Activated T-helper 1 cell treated with anti-CD3 and anti-CD28 coated beads, Interleukin-12 subunit alpha, Interleukin-12 subunit beta, Interleukin-2, Interleukin-4 antibody, amounts not matched to agents 30 ng/mL and 10 ng/mL and 1 ng/mL, durations not matched to agents 14 hours and 24 hours and 36 hours (primary cell): ENCODE measurements around the gene TOX2. TPM values are rescaled to one million over a fixed set of nuclear protein-coding genes. Genes with fewer than 3 reads are reported as not detected.

ENCODE experiments used
- DNase-seq: peaks from one replicate; pipeline ENCODE4 v3.0.0; 2021; ENCODE audit warnings: low spot score
- H3K27ac Mint-ChIP-seq: one replicate; pipeline ENCODE4 v1.8.0; 2021; ENCODE audit warnings: mild to moderate bottlenecking, mixed read lengths
- H3K27me3 Mint-ChIP-seq: one replicate; pipeline ENCODE4 v1.8.0; 2022; ENCODE audit warnings: mild to moderate bottlenecking, moderate library complexity, mixed read lengths; ENCODE audit not compliant: insufficient read depth
- H3K36me3 Mint-ChIP-seq: one replicate; pipeline ENCODE4 v1.8.0; 2021; ENCODE audit warnings: low read depth, mixed read lengths
- H3K4me1 Mint-ChIP-seq: one replicate; pipeline ENCODE4 v1.8.0; 2021; ENCODE audit warnings: low read depth, mixed read lengths
- H3K4me3 Mint-ChIP-seq: one replicate; pipeline ENCODE4 v1.8.0; 2021; ENCODE audit warnings: mild to moderate bottlenecking, moderate library complexity, mixed read lengths
- H3K9me3 Mint-ChIP-seq: one replicate; pipeline ENCODE4 v1.8.0; 2021; ENCODE audit warnings: mixed read lengths
- intact Hi-C: fragments of 100-400 bp; cut with micrococcal nuclease; formaldehyde crosslinking; loops from one replicate; pipeline ENCODE4 v1.15.1; 2024
- total RNA-seq: library from RNA; stranded (reverse); gene quantifications from 2 replicates; pipeline ENCODE4 v1.2.3, GENCODE V29; 2022

The TOX2 gene
- total RNA-seq, 1 donor from 2014 or later = 4.0 TPM

DNA sequence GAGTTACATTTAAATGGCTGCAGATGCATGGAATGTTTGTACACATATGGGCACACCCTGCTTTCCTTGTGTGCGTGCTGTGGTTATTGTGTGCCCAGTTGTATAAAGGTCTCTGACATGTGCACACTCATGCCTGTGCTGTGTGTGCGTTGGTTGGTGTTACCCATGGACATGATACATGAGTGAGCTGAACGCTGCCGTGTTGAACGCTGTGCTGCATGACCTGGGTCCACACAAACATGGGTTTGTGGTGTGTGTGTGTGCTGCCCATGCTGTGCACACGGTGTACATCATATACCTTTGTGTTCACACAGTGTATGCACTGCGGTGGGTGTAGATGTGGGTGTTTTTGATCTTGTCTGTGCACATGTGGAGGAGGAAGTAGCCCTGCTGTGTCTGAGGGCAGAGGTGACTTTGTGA is 54.4 kb downstream of the TOX2 start:
- intact Hi-C loops = no loop called here
- Mint-ChIP-seq H3K4me1 (peaks cover 13% of the 10 kb centered on the region), H3K36me3 (peaks cover 2% of the 10 kb centered on the region), H3K4me3 (no peak overlapping the region), H3K9me3 (no peaks in the 10 kb centered on the region), H3K27me3 (peaks cover 20% of the 10 kb centered on the region), H3K27ac (no peak overlapping the region)
- DNase-seq = no peak

GRCh38 chr20:43969501-43970182 is 55.0 kb downstream of the TOX2 start:
- Mint-ChIP-seq H3K4me3 (no peak overlapping the region), H3K9me3 (no peaks in the 10 kb centered on the region), H3K4me1 (peaks cover 15% of the 10 kb centered on the region)

GRCh38 chr20:43971267-43971666 is 56.6 kb downstream of the TOX2 start:
- Mint-ChIP-seq H3K4me3 (no peak overlapping the region), H3K9me3 (peaks cover 3% of the 10 kb centered on the region), H3K27ac (no peak overlapping the region), H3K27me3 (peaks cover 11% of the 10 kb centered on the region), H3K4me1 (peaks cover 31% of the 10 kb centered on the region), H3K36me3 (no peaks in the 10 kb centered on the region)
- intact Hi-C loops = no loop called here
- DNase-seq = no peak

More at GRCh38 chr20:43969501-43970182, 55.0 kb downstream of the TOX2 start:
- intact Hi-C loops = no loop called here
- Mint-ChIP-seq H3K36me3 (no peaks in the 10 kb centered on the region), H3K27me3 (peaks cover 14% of the 10 kb centered on the region), H3K27ac (no peak overlapping the region)
- no peak for DNase-seq

DNA sequence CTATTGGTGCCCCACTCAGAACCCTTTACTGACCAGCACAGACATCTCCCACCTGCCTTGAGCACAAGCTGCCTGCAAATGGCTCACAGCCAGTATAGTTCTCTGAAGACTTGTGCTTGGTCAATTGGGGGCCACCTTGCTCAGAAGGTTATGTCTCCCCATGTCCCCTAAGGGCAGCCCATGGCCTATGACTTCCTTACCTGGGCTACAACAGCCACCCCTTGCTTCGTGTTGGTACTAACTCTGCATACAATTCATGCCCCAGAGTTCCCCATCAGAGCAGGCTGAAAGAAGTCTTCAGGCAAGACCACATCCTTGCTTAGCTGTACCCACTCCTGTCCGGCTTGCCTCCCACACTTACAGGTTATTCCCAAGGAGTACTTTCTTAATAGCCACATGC is 57.4 kb downstream of the TOX2 start:
- Mint-ChIP-seq H3K4me1 (peaks cover 31% of the 10 kb centered on the region), H3K27me3 (peaks cover 13% of the 10 kb centered on the region), H3K36me3 (peaks cover 3% of the 10 kb centered on the region), H3K4me3 (no peak overlapping the region), H3K9me3 (peaks cover 7% of the 10 kb centered on the region), H3K27ac (no peak overlapping the region)
- DNase-seq = no peak
- intact Hi-C loops = no loop called here

DNA sequence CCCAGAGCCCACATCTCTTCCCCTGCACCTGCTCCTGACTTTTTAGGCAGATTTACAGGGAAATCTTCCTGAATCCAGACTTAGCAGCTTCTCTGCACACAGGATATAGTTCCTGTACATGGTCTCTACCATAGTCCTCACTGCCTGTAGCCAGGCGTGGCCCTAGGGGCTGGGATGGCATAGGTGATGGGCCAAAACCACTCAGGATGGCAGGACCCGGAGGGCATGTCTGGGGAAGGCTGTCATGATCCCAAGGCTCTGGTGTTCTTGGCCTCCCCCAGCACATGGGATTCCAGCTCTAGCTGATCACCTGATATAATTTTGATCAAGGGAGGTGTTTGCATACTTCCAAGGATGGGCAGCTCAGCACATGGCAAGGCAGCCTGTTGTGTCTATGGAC is 58.0 kb downstream of the TOX2 start:
- no peak for DNase-seq
- peaks cover 3% of the 10 kb centered on the region for H3K36me3 Mint-ChIP-seq
- H3K4me1 Mint-ChIP-seq = peaks cover 32% of the 10 kb centered on the region
- peaks cover 13% of the 10 kb centered on the region for H3K27me3 Mint-ChIP-seq
- no peak overlapping the region for H3K27ac Mint-ChIP-seq
- H3K4me3 Mint-ChIP-seq = no peak overlapping the region
- intact Hi-C loops = no loop called here
- H3K9me3 Mint-ChIP-seq = peaks cover 7% of the 10 kb centered on the region

DNA sequence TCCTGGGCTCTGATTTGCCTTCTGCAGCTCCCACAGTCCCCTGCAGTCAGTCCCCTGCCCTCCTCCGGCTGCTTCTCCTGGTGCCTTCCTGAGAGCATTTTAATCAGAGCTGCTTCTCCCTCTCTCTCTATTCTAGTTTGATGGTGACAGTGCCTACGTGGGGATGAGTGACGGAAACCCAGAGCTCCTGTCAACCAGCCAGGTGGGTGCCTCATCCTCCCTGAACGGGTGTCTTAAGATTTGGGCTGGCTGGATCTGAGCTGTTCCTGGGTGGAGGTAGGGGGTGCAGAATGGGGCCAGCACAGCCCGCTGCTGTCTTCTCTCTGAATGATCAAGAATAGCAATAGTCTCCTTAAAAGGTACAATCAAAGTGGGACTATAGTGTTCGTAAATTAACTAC is 58.6 kb downstream of the TOX2 start:
- Mint-ChIP-seq H3K4me1 (peaks cover 37% of the 10 kb centered on the region), H3K36me3 (peaks cover 3% of the 10 kb centered on the region), H3K4me3 (no peak overlapping the region), H3K9me3 (peaks cover 7% of the 10 kb centered on the region), H3K27ac (no peak overlapping the region), H3K27me3 (peaks cover 13% of the 10 kb centered on the region)
- DNase-seq = no peak
- intact Hi-C loops = no loop called here

- no peak overlapping the region for H3K27ac Mint-ChIP-seq
- intact Hi-C loops = no loop called here
- H3K36me3 Mint-ChIP-seq = peaks cover 6% of the 10 kb centered on the region
- DNase-seq = no peak
- H3K27me3 Mint-ChIP-seq = peaks cover 13% of the 10 kb centered on the region
- H3K9me3 Mint-ChIP-seq = peaks cover 7% of the 10 kb centered on the region
- H3K4me1 Mint-ChIP-seq = peaks cover 39% of the 10 kb centered on the region
- no peak overlapping the region for H3K4me3 Mint-ChIP-seq
Measured at GRCh38 chr20:43973671-43974450, 59.2 kb downstream of the TOX2 start.

- H3K9me3 Mint-ChIP-seq = peaks cover 7% of the 10 kb centered on the region
- intact Hi-C loops = loop anchor here (5.0 kb wide), 1 partner anchor 43 kb away; no protein-coding TSS in a partner anchor
- H3K4me1 Mint-ChIP-seq = peaks cover 42% of the 10 kb centered on the region
- H3K36me3 Mint-ChIP-seq = peaks cover 10% of the 10 kb centered on the region
- H3K27me3 Mint-ChIP-seq = peaks cover 11% of the 10 kb centered on the region
- no peak for DNase-seq
- no peak overlapping the region for H3K27ac Mint-ChIP-seq
- H3K4me3 Mint-ChIP-seq = no peak overlapping the region
Measured at GRCh38 chr20:43974695-43975094, 60.0 kb downstream of the TOX2 start.

- intact Hi-C loops = loop anchor here (5.0 kb wide), 1 partner anchor 42 kb away; no protein-coding TSS in a partner anchor
- Mint-ChIP-seq H3K36me3 (peaks cover 11% of the 10 kb centered on the region), H3K4me3 (no peak overlapping the region), H3K9me3 (peaks cover 7% of the 10 kb centered on the region), H3K27me3 (peaks cover 11% of the 10 kb centered on the region), H3K27ac (no peak overlapping the region), H3K4me1 (peaks cover 42% of the 10 kb centered on the region)
- DNase-seq = no peak
Measured at GRCh38 chr20:43975096-43975768, 60.6 kb downstream of the TOX2 start.

DNA sequence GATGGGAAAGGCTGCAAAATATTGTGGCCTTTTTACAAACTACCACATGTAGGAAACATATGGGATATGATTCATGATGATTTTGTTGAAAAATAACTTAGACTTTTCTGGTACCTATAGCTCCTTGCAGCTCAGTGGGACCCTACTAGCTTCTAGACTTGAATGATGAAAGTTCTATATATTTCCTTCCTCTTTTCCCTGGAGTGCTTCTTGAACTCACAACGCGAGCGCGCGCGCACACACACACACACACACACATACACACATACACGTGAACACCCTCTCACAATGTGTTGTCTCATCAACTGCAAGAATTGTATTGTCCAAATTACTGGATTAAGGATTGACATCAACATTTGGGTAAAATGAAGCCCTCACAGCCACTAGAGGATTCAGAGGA is 61.9 kb downstream of the TOX2 start:
- no peak for DNase-seq
- Mint-ChIP-seq H3K27ac (no peak overlapping the region), H3K4me3 (no peak overlapping the region), H3K36me3 (peaks cover 11% of the 10 kb centered on the region), H3K9me3 (peaks cover 7% of the 10 kb centered on the region), H3K4me1 (peaks cover 46% of the 10 kb centered on the region), H3K27me3 (peaks cover 3% of the 10 kb centered on the region)
- intact Hi-C loops = loop anchor here (5.0 kb wide), 1 partner anchor 41 kb away; no protein-coding TSS in a partner anchor

- Mint-ChIP-seq H3K36me3 (peaks cover 11% of the 10 kb centered on the region), H3K4me3 (no peak overlapping the region), H3K4me1 (peaks cover 53% of the 10 kb centered on the region), H3K27ac (no peak overlapping the region), H3K27me3 (peaks cover 3% of the 10 kb centered on the region), H3K9me3 (peaks cover 7% of the 10 kb centered on the region)
- DNase-seq = no peak
- intact Hi-C loops = loop anchor here (5.0 kb wide), 1 partner anchor 40 kb away; no protein-coding TSS in a partner anchor
Measured at GRCh38 chr20:43977252-43977651, 62.6 kb downstream of the TOX2 start.

DNA sequence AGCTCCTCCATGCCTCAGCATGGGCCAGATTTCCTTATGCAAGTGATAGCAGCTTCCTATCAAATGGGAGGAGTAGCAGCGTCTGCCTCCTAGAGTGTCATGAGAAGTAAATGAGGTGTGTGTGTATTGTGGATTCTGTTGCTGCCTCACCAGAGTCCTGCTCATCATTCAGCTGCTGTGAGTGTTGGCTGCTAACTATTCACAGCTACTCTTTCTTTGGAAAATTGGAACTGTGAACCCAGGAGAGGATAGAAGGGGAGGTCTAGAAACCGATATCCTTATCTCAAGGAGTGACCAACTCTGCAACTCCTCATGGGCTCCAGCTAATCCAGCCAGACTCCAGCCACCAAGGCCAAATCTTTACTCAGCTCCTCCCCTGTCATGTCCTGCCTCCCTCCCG is 63.3 kb downstream of the TOX2 start:
- Mint-ChIP-seq H3K4me3 (no peak overlapping the region), H3K27me3 (peaks cover 3% of the 10 kb centered on the region), H3K9me3 (peaks cover 7% of the 10 kb centered on the region), H3K4me1 (peaks cover 58% of the 10 kb centered on the region), H3K27ac (no peak overlapping the region), H3K36me3 (peaks cover 11% of the 10 kb centered on the region)
- DNase-seq = no peak
- intact Hi-C loops = loop anchor here (1.0 to 5.0 kb wide), 3 partner anchors 23 to 39 kb away; no protein-coding TSS in a partner anchor
